Measurements from ENCODE around the gene RNU5D-1. TPM values are rescaled to one million over a fixed set of nuclear protein-coding genes. Genes with fewer than 3 reads are reported as not detected.
A peak's percentile ranks its signal among the peaks of the same experiment; 100 is the strongest.
"Not testable (repeated sequence)": the region's sequence is repeated elsewhere in the genome, so short reads cannot be mapped to it uniquely, and the experiment has no call there.

Gene RNU5D-1
- total and polyA plus RNA-seq, 8 donors = not detected

DNA sequence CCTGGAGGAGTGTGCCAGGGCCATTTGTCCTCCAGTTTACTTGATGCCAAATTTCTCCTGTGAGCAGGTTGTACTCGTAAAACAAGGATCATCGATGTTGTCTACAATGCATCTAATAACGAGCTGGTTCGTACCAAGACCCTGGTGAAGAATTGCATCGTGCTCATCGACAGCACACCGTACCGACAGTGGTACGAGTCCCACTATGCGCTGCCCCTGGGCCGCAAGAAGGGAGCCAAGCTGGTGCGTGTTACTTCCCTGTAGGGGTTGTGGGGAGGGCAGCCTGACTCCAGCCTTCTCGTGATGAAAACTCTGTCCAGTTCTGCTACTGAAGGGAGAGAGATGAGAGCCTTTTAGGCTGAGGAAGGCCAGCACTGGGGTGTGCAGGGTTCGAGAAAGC, 46.6 kb upstream of the RNU5D-1 start:
- intact Hi-C loops (cut with DNase I) = no loop called here
- Histone ChIP-seq H3K4me1 (peaks cover 0 to 21% (median 4%) of the 10 kb centered on the region in 3 donors), H3K27me3 (no peaks in the 10 kb centered on the region), H3K9me3 (no peaks in the 10 kb centered on the region), H3K27ac (no peak overlapping the region), H3K4me3 (peak overlapping the region in 1 of 4 donors; percentile 86), H3K36me3 (peaks cover 0 to 18% (median 9%) of the 10 kb centered on the region in 3 donors)
- ATAC-seq = no peak
- WGBS, 2 donors = 72 to 79% methylated on average over 14 of the region's 14 CpGs
- TF ChIP-seq, protein P1, sequence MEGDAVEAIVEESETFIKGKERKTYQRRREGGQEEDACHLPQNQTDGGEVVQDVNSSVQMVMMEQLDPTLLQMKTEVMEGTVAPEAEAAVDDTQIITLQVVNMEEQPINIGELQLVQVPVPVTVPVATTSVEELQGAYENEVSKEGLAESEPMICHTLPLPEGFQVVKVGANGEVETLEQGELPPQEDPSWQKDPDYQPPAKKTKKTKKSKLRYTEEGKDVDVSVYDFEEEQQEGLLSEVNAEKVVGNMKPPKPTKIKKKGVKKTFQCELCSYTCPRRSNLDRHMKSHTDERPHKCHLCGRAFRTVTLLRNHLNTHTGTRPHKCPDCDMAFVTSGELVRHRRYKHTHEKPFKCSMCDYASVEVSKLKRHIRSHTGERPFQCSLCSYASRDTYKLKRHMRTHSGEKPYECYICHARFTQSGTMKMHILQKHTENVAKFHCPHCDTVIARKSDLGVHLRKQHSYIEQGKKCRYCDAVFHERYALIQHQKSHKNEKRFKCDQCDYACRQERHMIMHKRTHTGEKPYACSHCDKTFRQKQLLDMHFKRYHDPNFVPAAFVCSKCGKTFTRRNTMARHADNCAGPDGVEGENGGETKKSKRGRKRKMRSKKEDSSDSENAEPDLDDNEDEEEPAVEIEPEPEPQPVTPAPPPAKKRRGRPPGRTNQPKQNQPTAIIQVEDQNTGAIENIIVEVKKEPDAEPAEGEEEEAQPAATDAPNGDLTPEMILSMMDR (IDR thresholded peaks at IDR 0.05) = no peak
- DNase-seq = peak in 2 of 6 donors; percentile 20 to 46
- no peak for FAIRE-seq

DNA sequence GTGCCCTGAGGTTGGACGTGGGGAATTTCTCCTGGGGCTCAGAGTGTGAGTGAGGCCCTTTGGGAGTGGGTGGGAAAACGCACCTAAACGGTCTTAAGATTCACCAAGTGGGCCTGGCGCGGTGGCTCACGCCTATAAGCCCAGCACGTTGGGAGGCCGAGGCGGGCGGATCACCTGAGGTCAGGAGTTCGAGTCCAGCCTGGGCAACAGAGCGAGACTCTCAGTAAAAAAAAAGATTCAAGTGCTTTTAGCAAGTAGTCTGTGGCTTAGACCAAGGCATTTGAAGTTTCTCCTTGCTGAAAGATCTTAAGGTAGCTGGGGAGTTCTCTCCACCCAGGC, 45.7 kb upstream of the RNU5D-1 start:
- intact Hi-C loops (cut with DNase I) = no loop called here
- no peak for FAIRE-seq
- H3K27me3 ChIP-seq = no peaks in the 10 kb centered on the region
- peak overlapping the region; percentile 42 to 86 (median 70) for H3K4me3 ChIP-seq
- H3K4me1 ChIP-seq = peaks cover 0 to 21% (median 4%) of the 10 kb centered on the region in 3 donors
- peaks cover 0 to 18% (median 9%) of the 10 kb centered on the region in 3 donors for H3K36me3 ChIP-seq
- DNase-seq = peak in 1 of 6 donors; percentile 58
- no peaks in the 10 kb centered on the region for H3K9me3 ChIP-seq
- TF ChIP-seq, protein P1 (IDR thresholded peaks at IDR 0.05) = no peak
- no peak overlapping the region for H3K27ac ChIP-seq
- ATAC-seq = no peak
- 38 to 52% methylated on average over 12 of the region's 12 CpGs for WGBS, 2 donors

DNA sequence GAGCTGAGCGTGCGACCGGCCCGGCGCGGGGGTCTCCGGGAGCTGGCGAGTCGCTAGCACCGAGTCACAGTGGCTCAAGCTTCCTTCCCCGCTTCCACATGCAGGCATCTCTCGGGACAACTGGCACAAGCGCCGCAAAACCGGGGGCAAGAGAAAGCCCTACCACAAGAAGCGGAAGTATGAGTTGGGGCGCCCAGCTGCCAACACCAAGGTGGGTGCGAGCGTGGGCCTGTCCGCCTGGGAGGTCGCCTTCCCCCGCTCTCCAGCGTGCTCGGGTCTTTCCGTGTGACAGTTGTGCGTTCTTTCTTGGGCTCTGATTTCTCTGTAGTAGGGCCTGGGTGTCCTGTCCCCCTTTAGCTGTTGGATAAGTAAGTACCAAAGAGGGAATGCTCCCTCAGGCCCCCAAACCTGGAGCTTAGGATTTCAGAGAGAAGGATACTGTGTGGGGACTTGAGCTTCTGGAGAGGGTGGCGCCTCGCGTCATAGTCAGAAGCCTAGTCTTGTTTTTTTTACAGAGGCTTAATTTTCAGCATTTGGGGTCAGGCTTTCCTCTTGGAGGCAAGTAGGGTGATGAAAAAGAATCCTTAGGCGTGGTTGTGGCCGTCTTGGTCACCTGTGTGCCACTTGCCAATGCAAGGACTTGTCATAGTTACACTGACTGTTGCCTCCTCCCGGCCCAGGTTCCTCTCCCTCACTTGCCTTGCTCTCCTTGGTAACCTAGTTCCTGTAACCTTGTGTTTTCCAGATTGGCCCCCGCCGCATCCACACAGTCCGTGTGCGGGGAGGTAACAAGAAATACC, 45.2 kb upstream of the RNU5D-1 start:
- 6 to 7% methylated on average over 36 of the region's 36 CpGs for WGBS, 2 donors
- peak; percentile 12 to 27 (median 22) for ATAC-seq

DNA sequence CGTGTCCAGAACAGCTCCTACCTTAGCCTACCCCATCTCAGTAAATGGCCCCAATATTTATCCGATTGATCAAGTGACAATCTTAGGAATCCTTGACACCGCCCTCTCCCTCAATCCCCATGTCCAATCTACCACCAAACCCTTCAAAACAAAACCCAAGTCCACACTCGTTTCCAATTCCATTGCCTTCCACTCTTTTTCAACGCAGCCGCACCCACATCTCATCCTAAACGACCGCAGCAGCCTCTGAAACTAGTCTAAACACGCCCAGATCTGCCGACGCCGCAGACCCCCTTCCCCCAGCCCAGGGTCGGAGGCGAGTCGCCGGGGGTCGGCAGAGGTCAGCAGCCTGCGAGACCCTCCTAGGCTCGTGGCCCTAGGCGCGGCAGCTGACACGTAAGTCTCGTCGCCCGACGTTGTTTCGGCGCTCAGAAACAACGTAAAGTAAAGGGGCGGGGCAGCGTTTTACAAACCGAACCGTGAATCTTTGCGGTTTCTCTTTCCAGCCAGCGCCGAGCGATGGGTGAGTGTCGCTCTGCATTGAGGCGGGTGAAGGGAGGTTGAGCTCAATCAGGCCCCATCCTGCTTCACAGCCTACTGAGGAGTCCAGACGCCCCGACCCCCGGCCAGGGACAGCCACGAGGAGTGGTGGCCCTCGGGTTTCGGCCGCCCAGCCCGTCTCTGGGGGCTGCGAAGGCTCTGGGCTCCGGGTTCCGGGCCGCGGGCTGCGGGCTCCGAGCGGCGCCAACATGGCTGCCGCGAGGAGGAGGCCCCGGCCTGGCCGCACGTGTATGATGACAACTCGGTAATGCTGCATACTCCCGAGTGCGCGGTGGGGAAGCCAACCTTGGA, 44.3 kb upstream of the RNU5D-1 start, which contains the start of gene RPS8:
Gene RPS8 (plus strand): TSS at position 463 of the 852 bp plus-strand sequence. CDS start 57 bp downstream, at position 520.
- FAIRE-seq (no peak), DNase-seq (peak; percentile 86 to 94 (median 90)), ATAC-seq (peak; percentile 92 to 95 (median 92))
- Histone ChIP-seq H3K4me1 (peaks cover 0 to 21% (median 4%) of the 10 kb centered on the region in 3 donors), H3K27me3 (no peaks in the 10 kb centered on the region), H3K4me3 (peak within 1 kb of the TSS; percentile 42 to 86 (median 70)), H3K36me3 (peaks cover 0 to 18% (median 9%) of the 10 kb centered on the region in 3 donors), H3K9me3 (no peaks in the 10 kb centered on the region), H3K27ac (peak within 1 kb of the TSS; percentile 84 to 94 (median 88))
- TF ChIP-seq, protein P1 (IDR thresholded peaks at IDR 0.05) = no peak
- intact Hi-C loops (cut with DNase I) = no loop called here
- WGBS, 2 donors = 0% methylated on average over 62 to 65 of the region's 65 CpGs

More for the DNA sequence above, 45.2 kb upstream of the RNU5D-1 start:
- DNase-seq (peak in 4 of 6 donors; percentile 39 to 63 (median 54)), FAIRE-seq (no peak)
- peak overlapping the region; percentile 84 to 94 (median 88) for H3K27ac ChIP-seq
- H3K9me3 ChIP-seq = no peaks in the 10 kb centered on the region
- intact Hi-C loops (cut with DNase I) = no loop called here
- no peaks in the 10 kb centered on the region for H3K27me3 ChIP-seq
- peaks cover 0 to 21% (median 4%) of the 10 kb centered on the region in 3 donors for H3K4me1 ChIP-seq
- H3K36me3 ChIP-seq = peaks cover 0 to 18% (median 9%) of the 10 kb centered on the region in 3 donors
- TF ChIP-seq, protein P1 (IDR thresholded peaks at IDR 0.05) = no peak
- H3K4me3 ChIP-seq = peak overlapping the region; percentile 42 to 86 (median 70)

DNA sequence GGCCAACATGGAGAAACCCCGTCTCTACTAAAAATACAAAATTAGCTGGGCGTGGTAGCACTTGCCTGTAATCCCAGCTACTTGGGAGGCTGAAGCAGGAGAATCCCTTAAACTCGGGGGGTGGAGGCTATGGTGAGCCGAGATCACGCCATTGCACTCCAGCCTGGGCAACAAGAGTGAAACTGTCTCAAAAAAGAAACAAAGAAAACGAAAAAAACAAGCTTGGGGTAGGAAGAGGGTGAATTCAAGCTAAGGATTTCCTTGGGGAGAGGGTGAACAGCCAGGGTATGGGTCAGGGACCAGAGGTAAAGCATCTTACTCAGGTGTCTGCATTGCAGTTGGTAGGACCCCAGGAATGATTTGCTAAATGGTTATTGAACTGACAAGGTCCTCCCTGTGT, 35.5 kb upstream of the RNU5D-1 start:
- H3K36me3 ChIP-seq; intact Hi-C loops (cut with DNase I); H3K4me1 ChIP-seq; DNase-seq; H3K27ac ChIP-seq; H3K27me3 ChIP-seq; FAIRE-seq; H3K4me3 ChIP-seq; H3K9me3 ChIP-seq; ATAC-seq: not testable (repeated sequence)
- 88 to 89% methylated on average over 6 of the region's 6 CpGs for WGBS, 2 donors
